Motor neuron (in vitro differentiated cells): ENCODE data around the gene GRIK4. TPM values are rescaled to one million over a fixed set of nuclear protein-coding genes. Genes with fewer than 3 reads are reported as not detected.
"Not testable (repeated sequence)": the region's sequence is repeated elsewhere in the genome, so short reads cannot be mapped to it uniquely, and the experiment has no call there.

Experiments used
- ATAC-seq, 8 experiments: fragments of 200-7000 bp; cut with Tn5 transposase; replicated peaks in 6 of 8; 2 replicates each; pipeline ENCODE4 v1.8.0; 2021; ENCODE audit warnings: mild to moderate bottlenecking in 8 of 8, moderate library complexity in 8 of 8
- H3K27ac ChIP-seq, 2 donors: fragments of 250-450 bp; sonication (Bioruptor Pico); 2 replicates each; pipeline ENCODE4 v1.9.0; 2021; ENCODE audit warnings: antibody characterized with exemption in 2 of 2, mild to moderate bottlenecking in 2 of 2, moderate library complexity in 1 of 2
- H3K4me1 ChIP-seq, 2 donors: fragments of 250-450 bp; sonication (Bioruptor Pico); replicated peaks in 1 of 2; 2 replicates each; pipeline ENCODE4 v1.6.1; 2021; ENCODE audit warnings: antibody characterized with exemption in 2 of 2, mild to moderate bottlenecking in 2 of 2, moderate library complexity in 1 of 2
- H3K4me3 ChIP-seq, 5 donors: fragments of 250-450 bp; sonication (Bioruptor Pico); 2 replicates each; pipeline ENCODE4 v1.9.0; 2021; ENCODE audit warnings: antibody characterized with exemption in 5 of 5, mild to moderate bottlenecking in 5 of 5, moderate library complexity in 4 of 5
- WGBS, 10 experiments: fragments of 450-650 bp; shearing (Covaris generic); methylation state at CpG; one replicate each; pipeline ENCODE4 v1.0.0; 2022; 5-methylcytosine and 5-hydroxymethylcytosine counted together
- in situ Hi-C, 9 experiments: fragments of 400-800 bp; cut with MboI; loops; one replicate each; pipeline ENCODE4 v1.15.0; 2021; ENCODE audit warnings: low sequenced_read_pairs in 9 of 9, low pct_unique_long_range_greater_than_20kb in 2 of 9; ENCODE audit not compliant: unreplicated experiment in 9 of 9
- total RNA-seq, 8 experiments: library from RNA; unstranded; fragments of 300-600 nt; gene quantifications; 2 replicates each; pipeline versions ENCODE4 v1.2.3 to v1.2.4, GENCODE V29; 2022

Gene GRIK4
- total RNA-seq, 8 experiments from 2014 or later: 0.75 to 11.1 (median 1.7) TPM

- in situ Hi-C loops: no loop called here
- ATAC-seq: peak in 2 of 8 experiments; percentile 27 to 44
- H3K4me1 ChIP-seq: no peaks in the 10 kb centered on the region
- H3K27ac ChIP-seq: no peak overlapping the region
- WGBS, 10 experiments: 0 to 100% (median 48%) methylated on average over 1 to 3 of the region's 4 CpGs; no CpG with 5 or more reads in 1 of the 10 experiments
- H3K4me3 ChIP-seq: no peak overlapping the region
Observed at GRCh38 chr11:121004206-121004840, 492.8 kb downstream of the GRIK4 start.

- Histone ChIP-seq H3K27ac (no peak overlapping the region), H3K4me3 (no peak overlapping the region), H3K4me1 (no peaks in the 10 kb centered on the region)
- WGBS, 10 experiments: 0 to 100% (median 45%) methylated on average over 1 of the region's 1 CpG; no CpG with 5 or more reads in 4 of the 10 experiments
- peak in 3 of 8 experiments; percentile 49 to 82 (median 73) for ATAC-seq
- in situ Hi-C loops: no loop called here
Observed at GRCh38 chr11:121006922-121007321, 495.4 kb downstream of the GRIK4 start.

GRCh38 chr11:121008551-121008950 is 497.0 kb downstream of the GRIK4 start:
- H3K4me3 ChIP-seq: no peak overlapping the region
- in situ Hi-C loops: no loop called here
- ATAC-seq: no peak
- no peaks in the 10 kb centered on the region for H3K4me1 ChIP-seq
- H3K27ac ChIP-seq: no peak overlapping the region

- peak in 1 of 8 experiments; percentile 44 for ATAC-seq
- Histone ChIP-seq H3K4me3 (no peak overlapping the region), H3K4me1 (no peaks in the 10 kb centered on the region), H3K27ac (no peak overlapping the region)
- WGBS, 10 experiments: 0 to 90% (median 58%) methylated on average over 1 of the region's 1 CpG; no CpG with 5 or more reads in 2 of the 10 experiments
- in situ Hi-C loops: no loop called here
Observed at GRCh38 chr11:121012091-121012490, 500.5 kb downstream of the GRIK4 start.

GRCh38 chr11:121018746-121019145 is 507.2 kb downstream of the GRIK4 start:
- no peak for ATAC-seq
- WGBS, 10 experiments: 0 to 88% (median 57%) methylated on average over 1 of the region's 1 CpG; no CpG with 5 or more reads in 2 of the 10 experiments
- in situ Hi-C loops: no loop called here
- no peak overlapping the region for H3K27ac ChIP-seq
- peaks cover 0 to 17% of the 10 kb centered on the region in 2 donors for H3K4me1 ChIP-seq
- no peak overlapping the region for H3K4me3 ChIP-seq

GRCh38 chr11:121021718-121022117 is 510.2 kb downstream of the GRIK4 start:
- H3K4me3 ChIP-seq, ATAC-seq, H3K27ac ChIP-seq, in situ Hi-C loops: not testable (repeated sequence)
- no CpG with 5 or more reads among the region's 36 CpGs for WGBS, 10 experiments
- H3K4me1 ChIP-seq: peaks cover 8 to 28% of the 10 kb centered on the region in 2 donors

GRCh38 chr11:121023848-121024751 is 512.6 kb downstream of the GRIK4 start, which contains the start of gene TBCEL:
TBCEL (plus strand) TSS chr11:121024102; CDS start chr11:121045691, 21,589 bp downstream.
- Histone ChIP-seq H3K4me3 (peak within 1 kb of the TSS; percentile 72 to 90 (median 79)), H3K27ac (peak within 1 kb of the TSS; percentile 58 to 85), H3K4me1 (peaks cover 8 to 17% of the 10 kb centered on the region in 2 donors)
- peak; percentile 70 to 96 (median 95) for ATAC-seq
- WGBS, 10 experiments: 0% methylated on average over 1 to 5 of the region's 54 CpGs; no CpG with 5 or more reads in 6 of the 10 experiments
- in situ Hi-C loops: no loop called here

- peak in 6 of 8 experiments; percentile 18 to 82 (median 54) for ATAC-seq
- H3K4me3 ChIP-seq: peak overlapping the region; percentile 72 to 90 (median 79)
Observed at GRCh38 chr11:121024989-121025388, 513.4 kb downstream of the GRIK4 start.

GRCh38 chr11:121029153-121029552 is 517.6 kb downstream of the GRIK4 start:
- H3K4me3 ChIP-seq: no peak overlapping the region
- H3K4me1 ChIP-seq: peaks cover 8 to 11% of the 10 kb centered on the region in 2 donors
- 20 to 100% (median 63%) methylated on average over 1 to 2 of the region's 2 CpGs; no CpG with 5 or more reads in 1 of the 10 experiments for WGBS, 10 experiments
- no peak for ATAC-seq
- in situ Hi-C loops: no loop called here
- no peak overlapping the region for H3K27ac ChIP-seq

More at GRCh38 chr11:121024989-121025388, 513.4 kb downstream of the GRIK4 start:
- in situ Hi-C loops: no loop called here
- WGBS, 10 experiments: 0 to 60% (median 25%) methylated on average over 1 to 3 of the region's 3 CpGs; no CpG with 5 or more reads in 1 of the 10 experiments
- peaks cover 8 to 14% of the 10 kb centered on the region in 2 donors for H3K4me1 ChIP-seq
- peak overlapping the region in 1 of 2 donors; percentile 85 for H3K27ac ChIP-seq

- Histone ChIP-seq H3K27ac (no peak overlapping the region), H3K4me3 (no peak overlapping the region), H3K4me1 (peaks cover 8 to 10% of the 10 kb centered on the region in 2 donors)
- in situ Hi-C loops: no loop called here
- 75 to 95% (median 83%) methylated on average over 2 to 3 of the region's 3 CpGs; no CpG with 5 or more reads in 2 of the 10 experiments for WGBS, 10 experiments
- no peak for ATAC-seq
Observed at GRCh38 chr11:121029813-121030445, 518.4 kb downstream of the GRIK4 start.

GRCh38 chr11:121031167-121031566 is 519.6 kb downstream of the GRIK4 start:
- Histone ChIP-seq H3K4me3 (no peak overlapping the region), H3K27ac (no peak overlapping the region), H3K4me1 (no peaks in the 10 kb centered on the region)
- WGBS, 10 experiments: 57 to 100% (median 88%) methylated on average over 1 to 2 of the region's 2 CpGs
- ATAC-seq: no peak
- in situ Hi-C loops: no loop called here

GRCh38 chr11:121031648-121032047 is 520.1 kb downstream of the GRIK4 start:
- in situ Hi-C loops, ATAC-seq, H3K4me1 ChIP-seq, H3K27ac ChIP-seq, H3K4me3 ChIP-seq: not testable (repeated sequence)
- 90 to 100% (median 94%) methylated on average over 2 to 4 of the region's 4 CpGs; no CpG with 5 or more reads in 2 of the 10 experiments for WGBS, 10 experiments
